ENCODE data around the gene PTGDR2.

The PTGDR2 gene

GRCh38 chr11:60813324-60813723, 42.4 kb downstream of the PTGDR2 start:
- no peak for DNase-seq (ENCODE audit: low read depth in 2 of 3, low spot score in 1 of 3)

- DNase-seq (ENCODE audit: low read depth in 2 of 3, low spot score in 1 of 3) = no peak
Observed at GRCh38 chr11:60810569-60810968, 45.2 kb downstream of the PTGDR2 start.

GRCh38 chr11:60810151-60810550, 45.6 kb downstream of the PTGDR2 start:
- no peak for DNase-seq (ENCODE audit: low read depth in 2 of 3, low spot score in 1 of 3)

GRCh38 chr11:60809691-60810090, 46.1 kb downstream of the PTGDR2 start:
- DNase-seq (ENCODE audit: low read depth in 2 of 3, low spot score in 1 of 3) = no peak

GRCh38 chr11:60809249-60809648, 46.5 kb downstream of the PTGDR2 start:
- DNase-seq (ENCODE audit: low read depth in 2 of 3, low spot score in 1 of 3) = no peak

GRCh38 chr11:60803273-60803936, 52.3 kb downstream of the PTGDR2 start:
- DNase-seq (ENCODE audit: low read depth in 2 of 3, low spot score in 1 of 3) = no peak

- no peak for DNase-seq (ENCODE audit: low read depth in 2 of 3, low spot score in 1 of 3)
Observed at GRCh38 chr11:60801194-60801593, 54.6 kb downstream of the PTGDR2 start.
